Mesenchymal stem cell (in vitro differentiated cells and primary cell): Measurements from ENCODE around the gene ADI1.

Source experiments
- DNase-seq: peaks from one replicate; pipeline ENCODE4 v3.0.0-alpha.2; 2013
- H2AFZ ChIP-seq: one replicate; pipeline ENCODE4 v1.6.1; 2013; ENCODE audit warnings: low read depth, mild to moderate bottlenecking, control low read depth, inconsistent platforms, low read length, moderate library complexity
- H2AK5ac ChIP-seq: 2 replicates; pipeline ENCODE4 v1.6.1; 2013; ENCODE audit warnings: low read length, moderate library complexity, mild to moderate bottlenecking, inconsistent platforms; ENCODE audit not compliant: severe bottlenecking
- H2BK120ac ChIP-seq: one replicate; pipeline ENCODE4 v1.6.1; 2013; ENCODE audit warnings: low read depth, mild to moderate bottlenecking, inconsistent platforms, low read length, moderate library complexity
- H2BK12ac ChIP-seq, 2 experiments: one replicate each; pipeline ENCODE4 v1.6.1; 2013; ENCODE audit warnings: inconsistent platforms in 2 of 2, low read length in 2 of 2, mild to moderate bottlenecking in 2 of 2, moderate library complexity in 2 of 2, control low read depth in 1 of 2
- H2BK15ac ChIP-seq: one replicate; pipeline ENCODE4 v1.6.1; 2013; ENCODE audit warnings: mild to moderate bottlenecking, low read depth, inconsistent platforms; ENCODE audit not compliant: poor library complexity, severe bottlenecking
- H2BK5ac ChIP-seq: 2 replicates; pipeline ENCODE4 v1.6.1; 2013; ENCODE audit warnings: low read depth, mild to moderate bottlenecking, low read length, control low read depth, inconsistent platforms; ENCODE audit not compliant: poor library complexity, severe bottlenecking
- H3K14ac ChIP-seq, 2 experiments: one replicate each; pipeline ENCODE4 v1.6.1; 2013; ENCODE audit warnings: inconsistent platforms in 2 of 2, low read length in 2 of 2, control low read depth in 1 of 2, mild to moderate bottlenecking in 1 of 2, moderate library complexity in 1 of 2
- H3K18ac ChIP-seq, 2 experiments: one replicate each; pipeline ENCODE4 v1.6.1; 2013; ENCODE audit warnings: inconsistent platforms in 2 of 2, low read length in 2 of 2, control low read depth in 1 of 2, low read depth in 1 of 2, mild to moderate bottlenecking in 1 of 2
- H3K23ac ChIP-seq, 2 experiments: one replicate each; pipeline ENCODE4 v1.6.1; 2013; ENCODE audit warnings: inconsistent platforms in 2 of 2, low read length in 2 of 2, mild to moderate bottlenecking in 2 of 2, moderate library complexity in 2 of 2, control low read depth in 1 of 2
- H3K27ac ChIP-seq: 2 replicates; pipeline ENCODE4 v1.5.1; 2013; ENCODE audit warnings: mild to moderate bottlenecking, moderate library complexity, low read length, control low read depth, inconsistent platforms; ENCODE audit not compliant: poor library complexity, severe bottlenecking
- H3K27me3 ChIP-seq, 2 experiments: 2 replicates each; pipeline versions ENCODE4 v1.6.1 to v1.7.0; 2013; ENCODE audit warnings: low read length in 2 of 2, mild to moderate bottlenecking in 2 of 2, moderate library complexity in 2 of 2, control low read depth in 1 of 2, inconsistent platforms in 1 of 2; ENCODE audit not compliant: control insufficient read depth in 1 of 2, insufficient read depth in 1 of 2
- H3K36me3 ChIP-seq, 2 experiments: 2 replicates each; pipeline versions ENCODE4 v1.6.1 to v1.7.0; 2013; ENCODE audit warnings: low read length in 2 of 2, control low read depth in 1 of 2, inconsistent platforms in 1 of 2, low read depth in 1 of 2, mild to moderate bottlenecking in 1 of 2; ENCODE audit not compliant: insufficient read depth in 2 of 2, control insufficient read depth in 1 of 2
- H3K4ac ChIP-seq, 2 experiments: one replicate each; pipeline ENCODE4 v1.6.1; 2013; ENCODE audit warnings: inconsistent platforms in 2 of 2, low read length in 2 of 2, mild to moderate bottlenecking in 2 of 2, moderate library complexity in 2 of 2, control low read depth in 1 of 2, low read depth in 1 of 2
- H3K4me1 ChIP-seq: 2 replicates; pipeline ENCODE4 v1.6.1; 2013; ENCODE audit warnings: low read depth, low read length, control low read depth; ENCODE audit not compliant: control insufficient read depth, insufficient read depth
- H3K4me2 ChIP-seq: 2 replicates; pipeline ENCODE4 v1.6.1; 2013; ENCODE audit warnings: low read length, mild to moderate bottlenecking, inconsistent platforms; ENCODE audit not compliant: poor library complexity, severe bottlenecking
- H3K4me3 ChIP-seq, 2 experiments: 2 replicates each; pipeline versions ENCODE4 v1.5.1 to v1.7.0; 2013; ENCODE audit warnings: low read length in 2 of 2, mild to moderate bottlenecking in 2 of 2, control low read depth in 1 of 2, low read depth in 1 of 2; ENCODE audit not compliant: insufficient read depth in 1 of 2
- H3K79me1 ChIP-seq: replicated peaks from 2 replicates; pipeline ENCODE4 v1.6.1; 2013; ENCODE audit warnings: mild to moderate bottlenecking, control low read depth, low read length, inconsistent platforms; ENCODE audit not compliant: poor library complexity, severe bottlenecking
- H3K9ac ChIP-seq: 2 replicates; pipeline ENCODE4 v1.7.0; 2013; ENCODE audit warnings: mild to moderate bottlenecking, low read length, moderate library complexity
- H3K9me3 ChIP-seq: 2 replicates; pipeline ENCODE4 v1.7.0; 2013; ENCODE audit warnings: mild to moderate bottlenecking, low read length; ENCODE audit not compliant: control insufficient read depth
- H4K8ac ChIP-seq: one replicate; pipeline ENCODE4 v1.6.1; 2013; ENCODE audit warnings: inconsistent platforms, mild to moderate bottlenecking, low read length, moderate library complexity
- H4K91ac ChIP-seq: one replicate; pipeline ENCODE4 v1.6.1; 2013; ENCODE audit warnings: mild to moderate bottlenecking, low read length, inconsistent platforms
- WGBS: methylation state at CpG from one replicate; pipeline ENCODE4 v1.1.7; 2013; ENCODE audit warnings: mixed read lengths; 5-methylcytosine and 5-hydroxymethylcytosine counted together

The ADI1 gene

GRCh38 chr2:3520591-3520990 lies 1.3 kb upstream of the ADI1 start:
- no peak overlapping the region for H2BK12ac ChIP-seq
- H2AK5ac ChIP-seq: no peak overlapping the region
- no peak overlapping the region for H4K8ac ChIP-seq
- H3K4me3 ChIP-seq: peak overlapping the region in 1 of 2 experiments; percentile 88
- 95% methylated on average over 6 of the region's 6 CpGs for WGBS
- no peaks in the 10 kb centered on the region for H3K9me3 ChIP-seq
- no peak overlapping the region for H2BK5ac ChIP-seq
- H3K36me3 ChIP-seq: peaks cover 0 to 12% of the 10 kb centered on the region in 2 experiments
- H4K91ac ChIP-seq: no peak overlapping the region
- no peak overlapping the region for H3K18ac ChIP-seq
- H3K14ac ChIP-seq: no peak overlapping the region
- DNase-seq: no peak
- H3K4me2 ChIP-seq: no peak overlapping the region
- H3K27ac ChIP-seq: no peak overlapping the region
- H3K27me3 ChIP-seq: no peaks in the 10 kb centered on the region
- peaks cover 7% of the 10 kb centered on the region for H3K4me1 ChIP-seq
- no peak overlapping the region for H3K9ac ChIP-seq
- H3K23ac ChIP-seq: no peak overlapping the region
- no peak overlapping the region for H2BK120ac ChIP-seq
- H2BK15ac ChIP-seq: no peak overlapping the region
- no peak overlapping the region for H3K4ac ChIP-seq
- H2AFZ ChIP-seq: no peak overlapping the region
- H3K79me1 ChIP-seq: peaks cover 4% of the 10 kb centered on the region

- WGBS: under 1% methylated on average over 64 of the region's 67 CpGs
Observed at GRCh38 chr2:3518496-3519254, 656 bp downstream of the ADI1 start.

GRCh38 chr2:3517948-3518495 lies 1.3 kb downstream of the ADI1 start:
- Histone ChIP-seq H3K27ac (peak overlapping the region; percentile 95), H3K18ac (peak overlapping the region; percentile 89 to 92), H3K9me3 (no peaks in the 10 kb centered on the region), H2BK5ac (no peak overlapping the region), H3K14ac (peak overlapping the region in 1 of 2 experiments; percentile 53), H3K4ac (peak overlapping the region in 1 of 2 experiments; percentile 81), H3K23ac (no peak overlapping the region), H3K4me2 (peak overlapping the region; percentile 50), H4K8ac (no peak overlapping the region), H2BK12ac (no peak overlapping the region), H4K91ac (no peak overlapping the region), H3K36me3 (peaks cover 0 to 23% of the 10 kb centered on the region in 2 experiments), H2AFZ (no peak overlapping the region), H3K4me1 (peaks cover 4% of the 10 kb centered on the region), H3K27me3 (no peaks in the 10 kb centered on the region), H2BK15ac (peak overlapping the region; percentile 60), H3K79me1 (peaks cover 7% of the 10 kb centered on the region), H3K9ac (peak overlapping the region; percentile 93), H3K4me3 (peak overlapping the region; percentile 74 to 97), H2AK5ac (no peak overlapping the region), H2BK120ac (no peak overlapping the region)
- 4% methylated on average over 1 of the region's 3 CpGs for WGBS
- no peak for DNase-seq

More at GRCh38 chr2:3518496-3519254, 656 bp downstream of the ADI1 start:
- Histone ChIP-seq H3K27me3 (no peaks in the 10 kb centered on the region), H3K18ac (peak overlapping the region; percentile 95 to 98), H3K9me3 (no peaks in the 10 kb centered on the region), H2BK120ac (peak overlapping the region; percentile 91), H3K27ac (peak overlapping the region; percentile 95), H3K4ac (peak overlapping the region; percentile 75 to 81), H2BK12ac (no peak overlapping the region), H3K4me2 (peak overlapping the region; percentile 93), H3K36me3 (peaks cover 0 to 17% of the 10 kb centered on the region in 2 experiments), H2AK5ac (no peak overlapping the region), H3K9ac (peak overlapping the region; percentile 93), H2BK15ac (peak overlapping the region; percentile 60), H3K4me1 (peaks cover 5% of the 10 kb centered on the region), H4K8ac (peak overlapping the region; percentile 97), H3K79me1 (peaks cover 7% of the 10 kb centered on the region), H3K23ac (no peak overlapping the region), H3K4me3 (peak overlapping the region; percentile 75 to 97), H2AFZ (no peak overlapping the region), H2BK5ac (peak overlapping the region; percentile 86), H4K91ac (peak overlapping the region; percentile 94), H3K14ac (peak overlapping the region in 1 of 2 experiments; percentile 53)
- peak; percentile 96 for DNase-seq

GRCh38 chr2:3516831-3517230 lies 2.5 kb downstream of the ADI1 start:
- Histone ChIP-seq H2BK5ac (no peak overlapping the region), H3K4me3 (no peak overlapping the region), H4K91ac (peak overlapping the region; percentile 29), H3K4me2 (no peak overlapping the region), H3K27me3 (no peaks in the 10 kb centered on the region), H3K27ac (no peak overlapping the region), H2AFZ (no peak overlapping the region), H3K9ac (no peak overlapping the region), H2BK12ac (no peak overlapping the region), H3K14ac (no peak overlapping the region), H3K79me1 (peaks cover 11% of the 10 kb centered on the region), H3K36me3 (peaks cover 8 to 35% of the 10 kb centered on the region in 2 experiments), H3K4ac (no peak overlapping the region), H3K9me3 (no peaks in the 10 kb centered on the region), H4K8ac (no peak overlapping the region), H3K4me1 (peaks cover 4% of the 10 kb centered on the region), H2AK5ac (no peak overlapping the region), H2BK120ac (no peak overlapping the region), H3K23ac (no peak overlapping the region), H3K18ac (no peak overlapping the region), H2BK15ac (no peak overlapping the region)
- no peak for DNase-seq
- 93% methylated on average over 3 of the region's 3 CpGs for WGBS
